DMS 273 (cell line): ENCODE results near the gene PRR5.

ENCODE experiments used
- DNase-seq: peaks from one replicate; lab custom pipeline; 2025; ENCODE audit not compliant: unreplicated experiment; lab: John Stamatoyannopoulos, UW

Gene PRR5

GRCh38 chr22:44786136-44786535 is 84.1 kb downstream of the PRR5 start:
- no peak for DNase-seq

GRCh38 chr22:44786610-44787009 is 84.6 kb downstream of the PRR5 start:
- no peak for DNase-seq
